Measurements from ENCODE around the gene MCAM. TPM values are rescaled to one million over a fixed set of nuclear protein-coding genes. Genes with fewer than 3 reads are reported as not detected.

MCAM gene
- total and polyA plus RNA-seq, 8 donors = 7.3 to 379 (median 70.4) TPM

- Histone ChIP-seq H3K36me3 (peaks cover 7 to 17% (median 12%) of the 10 kb centered on the region in 4 donors), H3K27ac (peak within 1 kb of the TSS; percentile 83 to 95 (median 89)), H3K4me1 (peaks cover 41 to 55% (median 48%) of the 10 kb centered on the region in 4 donors), H3K27me3 (peaks cover 0 to 8% (median 2%) of the 10 kb centered on the region in 3 donors), H3K9me3 (no peaks in the 10 kb centered on the region), H3K4me3 (peak within 1 kb of the TSS; percentile 81 to 100 (median 89))
- 0 to 1% (median 0%) methylated on average over 46 to 54 of the region's 54 CpGs for WGBS, 5 donors
- TF ChIP-seq POLR2AphosphoS5 (IDR thresholded peaks at IDR 0.05) (peak; percentile 34 to 93 (median 78)), EP300 (IDR thresholded peaks at IDR 0.05) (no peak)
- intact Hi-C loops (cut with DNase I; ENCODE audit: low total_unique reads) = no loop called here
- peak; percentile 95 to 99 for DNase-seq
Observed at GRCh38 chr11:119334174-119334930, 17.4 kb upstream of the MCAM start, which contains the start of gene RNF26. Gene RNF26 (plus strand): TSS chr11:119334527. CDS start chr11:119335123, 596 bp downstream.

GRCh38 chr11:119332111-119332765, 15.3 kb upstream of the MCAM start:
- H3K36me3 ChIP-seq = peaks cover 7 to 16% (median 12%) of the 10 kb centered on the region in 4 donors
- 68 to 76% (median 72%) methylated on average over 4 of the region's 4 CpGs for WGBS, 5 donors
- intact Hi-C loops (cut with DNase I; ENCODE audit: low total_unique reads) = no loop called here
- H3K27ac ChIP-seq = no peak overlapping the region
- H3K27me3 ChIP-seq = no peaks in the 10 kb centered on the region
- peaks cover 21 to 34% (median 29%) of the 10 kb centered on the region in 4 donors for H3K4me1 ChIP-seq
- H3K4me3 ChIP-seq = no peak overlapping the region
- DNase-seq = no peak
- TF ChIP-seq CTCF (IDR thresholded peaks at IDR 0.05) (no peak), POLR2A (IDR thresholded peaks at IDR 0.05) (no peak), POLR2AphosphoS5 (IDR thresholded peaks at IDR 0.05) (no peak), EP300 (IDR thresholded peaks at IDR 0.05) (no peak)
- no peaks in the 10 kb centered on the region for H3K9me3 ChIP-seq

- no peaks in the 10 kb centered on the region for H3K9me3 ChIP-seq
- no peak overlapping the region for H3K27ac ChIP-seq
- no peaks in the 10 kb centered on the region for H3K27me3 ChIP-seq
- DNase-seq = no peak
- TF ChIP-seq EP300 (IDR thresholded peaks at IDR 0.05) (no peak), CTCF (IDR thresholded peaks at IDR 0.05) (no peak), POLR2AphosphoS5 (IDR thresholded peaks at IDR 0.05) (no peak), POLR2A (IDR thresholded peaks at IDR 0.05) (no peak)
- intact Hi-C loops (cut with DNase I; ENCODE audit: low total_unique reads) = no loop called here
- peaks cover 7 to 13% (median 10%) of the 10 kb centered on the region in 4 donors for H3K4me1 ChIP-seq
- H3K4me3 ChIP-seq = no peak overlapping the region
- 50 to 73% (median 59%) methylated on average over 1 of the region's 1 CpG for WGBS, 5 donors
- H3K36me3 ChIP-seq = no peaks in the 10 kb centered on the region
Observed at GRCh38 chr11:119330237-119330636, 13.3 kb upstream of the MCAM start.

- intact Hi-C loops (cut with DNase I; ENCODE audit: low total_unique reads) = no loop called here
- 62 to 83% (median 73%) methylated on average over 2 of the region's 2 CpGs for WGBS, 5 donors
Observed at GRCh38 chr11:119329320-119329719, 12.4 kb upstream of the MCAM start.

More at GRCh38 chr11:119329320-119329719, 12.4 kb upstream of the MCAM start:
- Histone ChIP-seq H3K27me3 (no peaks in the 10 kb centered on the region), H3K9me3 (no peaks in the 10 kb centered on the region), H3K4me3 (no peak overlapping the region), H3K27ac (no peak overlapping the region), H3K36me3 (no peaks in the 10 kb centered on the region), H3K4me1 (peaks cover 0 to 7% (median 5%) of the 10 kb centered on the region in 4 donors)
- TF ChIP-seq POLR2A (IDR thresholded peaks at IDR 0.05) (no peak), EP300 (IDR thresholded peaks at IDR 0.05) (no peak), POLR2AphosphoS5 (IDR thresholded peaks at IDR 0.05) (no peak), CTCF (IDR thresholded peaks at IDR 0.05) (no peak)
- DNase-seq = no peak
